GM19372 (cell line): ENCODE measurements around the gene CFAP107.

Source experiments
- ATAC-seq: cut with Tn5 transposase; IDR thresholded peaks from one replicate; pipeline ENCODE4 v1.9.1; 2021; ENCODE audit warnings: mild to moderate bottlenecking, low read depth, moderate library complexity; ENCODE audit not compliant: unreplicated experiment

CFAP107 gene

GRCh38 chr1:12739613-12740012 lies 6.4 kb upstream of the CFAP107 start:
- ATAC-seq = no peak

- ATAC-seq = no peak
Observed at GRCh38 chr1:12741946-12742345, 4.1 kb upstream of the CFAP107 start.

GRCh38 chr1:12745126-12745991 lies 641 bp upstream of the CFAP107 start:
- ATAC-seq = no peak

GRCh38 chr1:12748778-12749355 lies 2.9 kb downstream of the CFAP107 start:
- ATAC-seq = no peak

GRCh38 chr1:12754738-12755137 lies 8.7 kb downstream of the CFAP107 start:
- no peak for ATAC-seq

GRCh38 chr1:12756273-12756672 lies 10.3 kb downstream of the CFAP107 start:
- no peak for ATAC-seq

- ATAC-seq = no peak
Observed at GRCh38 chr1:12756768-12757413, 10.9 kb downstream of the CFAP107 start.

GRCh38 chr1:12757836-12758235 lies 11.8 kb downstream of the CFAP107 start:
- no peak for ATAC-seq

GRCh38 chr1:12760256-12760795 lies 14.3 kb downstream of the CFAP107 start:
- ATAC-seq = no peak

GRCh38 chr1:12761781-12762180 lies 15.8 kb downstream of the CFAP107 start:
- no peak for ATAC-seq

GRCh38 chr1:12762766-12763165 lies 16.8 kb downstream of the CFAP107 start:
- ATAC-seq = no peak

- ATAC-seq = no peak
Observed at GRCh38 chr1:12763479-12763878, 17.5 kb downstream of the CFAP107 start.

- ATAC-seq = no peak
Observed at GRCh38 chr1:12764016-12764415, 18.0 kb downstream of the CFAP107 start.

GRCh38 chr1:12769031-12769430 lies 23.0 kb downstream of the CFAP107 start:
- no peak for ATAC-seq

GRCh38 chr1:12769976-12770505 lies 24.0 kb downstream of the CFAP107 start:
- no peak for ATAC-seq

GRCh38 chr1:12770620-12771019 lies 24.6 kb downstream of the CFAP107 start:
- ATAC-seq = no peak

GRCh38 chr1:12771186-12771585 lies 25.2 kb downstream of the CFAP107 start:
- no peak for ATAC-seq

- ATAC-seq = no peak
Observed at GRCh38 chr1:12772520-12772919, 26.5 kb downstream of the CFAP107 start.

- no peak for ATAC-seq
Observed at GRCh38 chr1:12773438-12773837, 27.4 kb downstream of the CFAP107 start, which contains the start of gene PRAMEF12. PRAMEF12 (plus strand) TSS chr1:12773738; CDS start chr1:12774868, 1,130 bp downstream.

- ATAC-seq = no peak
Observed at GRCh38 chr1:12774801-12775345, 28.9 kb downstream of the CFAP107 start.

- ATAC-seq = no peak
Observed at GRCh38 chr1:12775443-12775842, 29.4 kb downstream of the CFAP107 start.
